GM19455 (cell line): ENCODE results near the gene SYNGR1.

Source experiments
- ATAC-seq: cut with Tn5 transposase; IDR thresholded peaks from one replicate; pipeline ENCODE4 v1.9.1; 2021; ENCODE audit not compliant: unreplicated experiment

The SYNGR1 gene

GRCh38 chr22:39349967-39350726 is at the start of gene SYNGR1:
Gene SYNGR1, plus strand, starts transcription at chr22:39349991. Its CDS starts 20 bp downstream, at chr22:39350011.
- no peak for ATAC-seq

GRCh38 chr22:39300186-39300830 is 49.5 kb upstream of the SYNGR1 start:
- ATAC-seq = no peak

- ATAC-seq = no peak
These were observed 48.7 kb upstream of the SYNGR1 start for GRCh38 chr22:39301108-39301507.

- ATAC-seq = no peak
These were observed 47.9 kb upstream of the SYNGR1 start for GRCh38 chr22:39301926-39302325.

- ATAC-seq = no peak
These were observed 47.3 kb upstream of the SYNGR1 start for GRCh38 chr22:39302431-39302960.

- ATAC-seq = no peak
These were observed 46.4 kb upstream of the SYNGR1 start for GRCh38 chr22:39303358-39303757.

GRCh38 chr22:39303892-39304671 is 45.7 kb upstream of the SYNGR1 start:
- ATAC-seq = no peak

- ATAC-seq = no peak
These were observed 43.1 kb upstream of the SYNGR1 start for GRCh38 chr22:39306456-39307361.

- ATAC-seq = no peak
These were observed 41.0 kb upstream of the SYNGR1 start for GRCh38 chr22:39308614-39309363.

GRCh38 chr22:39309364-39309861 is 40.4 kb upstream of the SYNGR1 start:
- ATAC-seq = no peak

GRCh38 chr22:39309881-39310714 is 39.7 kb upstream of the SYNGR1 start:
- no peak for ATAC-seq

- ATAC-seq = no peak
These were observed 38.0 kb upstream of the SYNGR1 start for GRCh38 chr22:39311592-39312400.

GRCh38 chr22:39312410-39312809 is 37.4 kb upstream of the SYNGR1 start:
- no peak for ATAC-seq

- no peak for ATAC-seq
These were observed 36.4 kb upstream of the SYNGR1 start for GRCh38 chr22:39313258-39314001.

- ATAC-seq = no peak
These were observed 35.4 kb upstream of the SYNGR1 start for GRCh38 chr22:39314251-39314971.

GRCh38 chr22:39315389-39315788 is 34.4 kb upstream of the SYNGR1 start:
- ATAC-seq = no peak
